ENCODE measurements around the gene C19orf85.
"Not testable (repeated sequence)": the region's sequence is repeated elsewhere in the genome, so short reads cannot be mapped to it uniquely, and the experiment has no call there.

Gene C19orf85

DNA sequence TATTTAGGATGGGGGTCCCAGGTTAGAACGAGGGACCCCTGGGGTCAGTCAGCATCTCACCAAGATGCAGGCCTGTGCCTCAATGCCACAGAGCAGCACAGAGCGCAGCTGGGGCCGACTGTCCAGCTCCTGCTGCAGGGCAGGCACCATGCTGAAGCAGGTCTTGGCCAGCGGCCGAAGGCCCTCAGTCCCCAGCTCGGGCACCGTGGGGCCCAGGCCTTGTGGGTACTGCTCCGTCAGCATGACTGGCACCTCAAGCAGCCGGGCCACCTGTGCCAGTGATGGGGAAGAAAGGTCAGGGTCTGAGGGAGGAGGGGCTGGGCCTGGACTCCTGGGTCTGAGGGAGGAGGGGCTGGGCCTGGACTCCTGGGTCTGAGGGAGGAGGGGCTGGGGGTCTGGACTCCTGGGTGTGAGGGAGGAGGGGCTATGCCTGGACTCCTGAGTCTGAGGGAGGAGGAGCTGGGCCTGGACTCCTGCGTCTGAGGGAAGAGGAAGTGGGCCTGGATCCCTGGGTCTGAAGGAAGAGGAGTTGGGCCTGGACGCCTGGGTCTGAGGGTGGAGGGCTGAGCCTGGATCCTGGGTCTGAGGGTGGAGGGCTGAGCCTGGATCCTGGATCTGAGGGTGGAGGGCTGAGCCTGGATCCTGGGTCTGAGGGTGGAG lies 8.8 kb downstream of the C19orf85 start:
- DNase-seq = no peak

DNA sequence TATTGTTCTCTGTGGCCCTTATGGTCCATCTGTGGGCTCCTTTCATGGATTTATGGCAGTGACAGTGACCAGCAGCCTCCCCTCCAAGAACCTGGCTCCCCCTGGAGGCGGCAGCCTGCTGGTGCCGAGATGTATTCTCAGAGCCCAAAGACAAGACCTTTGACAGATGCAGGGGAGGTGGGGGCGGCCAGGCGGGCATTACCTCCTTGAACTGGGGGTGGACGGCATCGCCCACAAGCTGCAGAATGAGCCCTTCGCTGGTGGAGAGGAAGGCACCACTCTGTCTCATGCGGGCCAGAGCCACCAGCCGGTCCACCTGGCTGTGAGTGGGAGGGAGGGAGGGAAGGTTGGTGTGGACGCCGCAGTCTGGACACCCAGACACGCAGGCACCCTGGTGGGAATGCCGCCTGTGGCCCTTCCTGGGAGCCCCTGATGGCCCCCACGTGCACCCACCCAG lies 9.7 kb downstream of the C19orf85 start:
- peak; percentile 70 for DNase-seq

DNA sequence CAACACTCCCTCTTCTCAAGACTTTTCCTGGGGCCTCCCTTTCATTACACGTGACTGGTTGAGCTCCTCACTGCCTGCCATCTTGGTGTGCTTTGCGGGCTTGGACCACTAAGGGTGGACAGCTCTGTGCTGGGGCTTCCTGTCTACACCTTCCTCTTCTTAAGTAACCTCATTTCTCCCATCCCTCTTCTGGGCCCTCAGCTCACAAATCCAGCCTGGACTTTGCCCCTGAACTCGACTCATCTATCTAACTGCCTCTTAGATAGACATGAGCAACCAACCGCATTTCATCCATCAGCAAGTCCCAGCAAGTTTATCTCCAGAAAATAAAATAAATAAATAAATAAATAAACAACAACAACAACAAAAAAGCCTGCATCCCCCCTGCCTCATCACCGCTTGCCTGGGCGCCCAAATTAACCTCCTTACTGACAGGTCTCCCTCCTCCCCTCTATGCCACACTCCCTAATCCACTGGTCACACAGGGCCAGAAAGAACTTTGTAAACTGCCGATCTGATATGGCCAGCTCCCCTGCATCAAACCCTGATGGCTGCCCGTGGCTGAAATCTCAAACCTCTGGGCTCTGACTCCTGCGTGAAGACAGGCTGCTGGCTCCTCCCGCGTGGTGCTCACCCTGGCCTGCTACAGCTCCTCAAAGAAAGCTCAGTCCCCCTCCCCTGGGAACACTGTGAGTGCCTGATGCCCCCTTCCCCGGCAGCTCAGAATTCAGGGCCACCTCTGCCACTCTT lies 10.9 kb downstream of the C19orf85 start:
- peak; percentile 48 for DNase-seq

DNA sequence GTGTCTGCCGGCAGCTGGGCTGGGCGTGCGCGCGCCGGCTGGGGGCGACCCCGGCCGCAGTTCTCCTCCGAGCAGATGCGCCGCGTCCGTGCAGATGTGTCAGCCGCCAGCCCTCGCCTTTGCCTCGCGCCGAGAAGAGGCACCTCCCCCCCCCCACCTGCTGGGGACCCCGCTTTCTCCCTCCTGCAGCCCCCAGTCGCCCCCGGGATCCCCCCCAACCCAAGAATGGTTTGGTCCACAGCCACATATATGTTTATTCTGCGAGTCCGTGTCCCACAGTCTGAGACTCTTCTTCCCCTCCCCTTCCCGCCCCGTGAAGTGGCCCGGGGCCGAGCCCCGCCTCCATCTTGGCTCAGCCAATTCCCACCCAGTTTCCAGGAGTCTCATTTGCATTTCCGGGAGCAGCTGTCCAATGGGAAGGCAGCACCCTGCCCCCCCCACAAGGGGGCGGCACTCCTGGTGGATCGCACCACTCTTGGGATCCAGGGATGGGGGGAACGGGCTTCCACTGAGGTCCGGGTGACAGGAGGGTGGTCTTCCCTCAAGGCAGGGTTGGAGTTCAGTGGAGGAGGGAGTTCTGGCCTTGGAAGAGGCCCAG lies 11.7 kb downstream of the C19orf85 start:
- DNase-seq = peak; percentile 98

- DNase-seq = peak; percentile 78
Observed at GRCh38 chr19:55451965-55452748, 12.4 kb downstream of the C19orf85 start.

GRCh38 chr19:55451163-55451964 lies 13.2 kb downstream of the C19orf85 start:
- DNase-seq = peak; percentile 70

DNA sequence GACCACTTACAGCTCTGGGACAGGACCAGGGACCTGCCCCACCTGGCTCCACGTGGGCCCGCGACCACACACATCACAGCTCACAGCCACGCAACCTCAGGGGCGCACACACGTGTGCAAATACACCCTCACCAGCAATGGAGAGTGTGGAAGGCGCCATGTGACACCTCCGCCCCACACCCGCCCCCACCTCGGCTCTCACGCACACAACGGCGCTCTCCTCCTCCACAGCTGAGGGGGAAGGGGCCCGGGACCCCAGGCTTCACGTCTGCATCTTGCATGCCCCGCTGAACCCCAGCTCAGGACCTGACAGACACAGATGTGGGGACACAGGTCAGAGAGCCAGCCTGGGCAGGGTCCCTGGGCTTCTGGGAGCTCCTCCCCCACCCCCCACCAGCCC lies 15.1 kb downstream of the C19orf85 start:
- DNase-seq = no peak

- DNase-seq = not testable (repeated sequence)
Observed at GRCh38 chr19:55448175-55448490, 16.4 kb downstream of the C19orf85 start.

- peak; percentile 92 for DNase-seq
Observed at GRCh38 chr19:55447421-55448174, 17.0 kb downstream of the C19orf85 start.

GRCh38 chr19:55446060-55446459 lies 18.5 kb downstream of the C19orf85 start:
- DNase-seq = peak; percentile 63

- DNase-seq = no peak
Observed at GRCh38 chr19:55444646-55445045, 19.9 kb downstream of the C19orf85 start.

GRCh38 chr19:55443824-55444480 lies 20.6 kb downstream of the C19orf85 start:
- DNase-seq = no peak

GRCh38 chr19:55443045-55443823 lies 21.3 kb downstream of the C19orf85 start, which contains the start of gene SHISA7:
SHISA7 (minus strand) TSS chr19:55443300; CDS start chr19:55442863, 437 bp downstream.
- DNase-seq = peak; percentile 85

- peak; percentile 76 for DNase-seq
Observed at GRCh38 chr19:55442372-55442961, 22.1 kb downstream of the C19orf85 start.

DNA sequence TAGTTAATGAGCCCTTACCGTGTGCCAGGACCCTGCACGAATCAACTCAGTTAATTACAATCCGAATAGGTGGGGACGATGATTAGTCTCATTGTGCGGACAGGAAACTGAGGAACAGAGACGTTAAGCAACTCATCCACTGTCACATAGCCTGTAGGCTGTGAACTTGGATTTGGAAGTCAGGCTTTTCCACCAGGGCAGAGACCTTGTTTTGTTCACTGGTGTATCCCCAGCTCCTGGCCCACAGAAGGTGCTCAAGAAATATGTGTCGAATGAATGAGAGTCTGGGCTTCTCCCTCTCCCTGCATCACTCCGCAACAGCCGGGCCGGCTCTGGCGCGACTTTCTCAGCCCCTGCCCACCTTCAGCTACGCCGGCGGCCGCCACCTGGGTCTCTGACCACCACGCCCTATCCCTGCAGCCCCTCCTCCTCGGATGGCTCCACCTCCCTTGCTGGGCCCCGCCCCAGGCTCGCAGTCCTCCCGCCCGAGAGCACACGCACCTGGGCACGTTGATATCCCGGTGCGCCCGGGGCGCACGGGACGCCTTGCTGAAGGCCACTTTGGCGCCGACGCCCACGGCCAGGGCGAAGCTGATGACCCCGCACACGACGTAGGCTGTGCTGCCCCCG lies 22.7 kb downstream of the C19orf85 start:
- DNase-seq = peak; percentile 94

GRCh38 chr19:55441319-55441691 lies 23.2 kb downstream of the C19orf85 start:
- DNase-seq = peak; percentile 84

- peak; percentile 79 for DNase-seq
Observed at GRCh38 chr19:55440411-55441105, 24.0 kb downstream of the C19orf85 start.

- no peak for DNase-seq
Observed at GRCh38 chr19:55439052-55439451, 25.5 kb downstream of the C19orf85 start.

DNA sequence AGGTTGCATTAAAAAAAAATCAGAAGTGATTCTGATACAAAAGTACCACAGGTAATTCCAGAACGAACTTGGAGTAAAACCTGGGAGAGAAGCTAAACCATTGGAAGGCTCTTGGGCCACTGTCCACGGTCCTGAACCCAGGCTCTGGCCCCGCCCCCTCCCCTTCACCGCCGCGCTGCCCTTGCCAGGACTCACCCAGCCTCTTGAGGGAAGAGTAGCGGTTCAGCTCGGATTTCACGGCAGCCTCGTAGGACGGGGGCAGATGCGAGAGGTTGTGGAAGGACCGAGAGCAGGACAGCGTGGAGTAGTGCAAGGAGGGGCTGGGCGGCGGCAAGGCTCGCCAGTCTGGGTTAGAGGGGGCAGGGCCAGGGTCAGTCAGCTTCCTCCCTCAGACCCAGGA lies 27.1 kb downstream of the C19orf85 start:
- DNase-seq = no peak
